Astrocyte of the cerebellum (primary cell): ENCODE measurements around the gene IKZF1.

Source experiments
- DNase-seq: peaks from one replicate; pipeline ENCODE4 v3.0.0-alpha.2; 2011; ENCODE audit warnings: low read depth
- H3K4me3 ChIP-seq: 2 replicates; pipeline ENCODE4 v1.5.1; 2011; ENCODE audit warnings: mild to moderate bottlenecking, low read depth, low read length, moderate library complexity
- CTCF ChIP-seq: IDR thresholded peaks from 2 replicates; pipeline ENCODE4 v1.5.1; 2012; ENCODE audit warnings: low read length, low read depth, moderate library complexity, mild to moderate bottlenecking; ENCODE audit errors: missing control alignments
- in situ Hi-C: cut with HindIII; loops from 2 replicates; pipeline ENCODE4 v1.10.0; 2017; ENCODE audit warnings: low sequenced_read_pairs

Gene IKZF1

GRCh38 chr7:50351267-50351666 is 46.8 kb downstream of the IKZF1 start:
- no peak overlapping the region for H3K4me3 ChIP-seq
- no peak for DNase-seq
- in situ Hi-C loops, result no loop called here
- no peak for TF ChIP-seq CTCF

- H3K4me3 ChIP-seq, result no peak overlapping the region
- no peak for DNase-seq
- in situ Hi-C loops, result no loop called here
Observed at GRCh38 chr7:50352282-50352681, 47.8 kb downstream of the IKZF1 start.

GRCh38 chr7:50352751-50353150 is 48.2 kb downstream of the IKZF1 start:
- TF ChIP-seq CTCF, result no peak
- no peak for DNase-seq
- in situ Hi-C loops, result no loop called here
- H3K4me3 ChIP-seq, result no peak overlapping the region

More at GRCh38 chr7:50352282-50352681, 47.8 kb downstream of the IKZF1 start:
- TF ChIP-seq CTCF, result no peak

- no peak overlapping the region for H3K4me3 ChIP-seq
- no peak for DNase-seq
- in situ Hi-C loops, result no loop called here
- no peak for TF ChIP-seq CTCF
Observed at GRCh38 chr7:50353201-50353600, 48.7 kb downstream of the IKZF1 start.

GRCh38 chr7:50353894-50354595 is 49.5 kb downstream of the IKZF1 start:
- TF ChIP-seq CTCF, result no peak
- DNase-seq, result no peak
- H3K4me3 ChIP-seq, result no peak overlapping the region
- in situ Hi-C loops, result no loop called here

GRCh38 chr7:50355817-50356178 is 51.3 kb downstream of the IKZF1 start:
- no peak for TF ChIP-seq CTCF
- DNase-seq, result no peak
- in situ Hi-C loops, result no loop called here
- H3K4me3 ChIP-seq, result no peak overlapping the region
